Muscle of leg (tissue), 11 donors: ENCODE measurements around the gene E2F1. TPM values are rescaled to one million over a fixed set of nuclear protein-coding genes. Genes with fewer than 3 reads are reported as not detected.

Experiments used
- DNase-seq: peaks from one replicate; pipeline ENCODE4 v3.0.0; 2013
- H3K27ac ChIP-seq: one replicate; pipeline ENCODE4 v1.5.1; 2013; ENCODE audit warnings: mild to moderate bottlenecking, low read length, control low read depth
- H3K27me3 ChIP-seq: one replicate; pipeline ENCODE4 v1.6.1; 2013; ENCODE audit warnings: low read length; ENCODE audit not compliant: control insufficient read depth, insufficient read depth
- H3K36me3 ChIP-seq: one replicate; pipeline ENCODE4 v1.6.1; 2013; ENCODE audit warnings: low read length; ENCODE audit not compliant: control insufficient read depth, insufficient read depth
- H3K4me1 ChIP-seq: one replicate; pipeline ENCODE4 v1.6.1; 2013; ENCODE audit warnings: low read length; ENCODE audit not compliant: control insufficient read depth, insufficient read depth
- H3K4me3 ChIP-seq: one replicate; pipeline ENCODE4 v1.5.1; 2013; ENCODE audit warnings: low read length, control low read depth
- H3K9me3 ChIP-seq: replicated peaks from 2 replicates; pipeline ENCODE4 v1.6.1; 2013; ENCODE audit warnings: low read depth, low read length; ENCODE audit not compliant: control insufficient read depth
- WGBS: methylation state at CpG from one replicate; pipeline ENCODE4 v1.1.5; 2013; ENCODE audit warnings: missing lambda C conversion rate; ENCODE audit not compliant: insufficient coverage; 5-methylcytosine and 5-hydroxymethylcytosine counted together
- polyA plus RNA-seq, 8 donors: library from polyadenylated mRNA; unstranded; fragments of 120-200 nt; gene quantifications; one replicate each; pipeline versions ENCODE4 v1.2.1 to v1.2.3, GENCODE V29; 2013; ENCODE audit warnings: inconsistent platforms in 1 of 8, low replicate concordance in 1 of 8; ENCODE audit not compliant: insufficient read length in 8 of 8, insufficient read depth in 1 of 8
- total RNA-seq: library from RNA; stranded (reverse); fragments of 120-200 nt; gene quantifications from one replicate; pipeline ENCODE4 v1.2.4, GENCODE V29; 2013

Gene E2F1
- total and polyA plus RNA-seq, 9 donors, result 7.8 to 16.7 (median 12.8) TPM

DNA sequence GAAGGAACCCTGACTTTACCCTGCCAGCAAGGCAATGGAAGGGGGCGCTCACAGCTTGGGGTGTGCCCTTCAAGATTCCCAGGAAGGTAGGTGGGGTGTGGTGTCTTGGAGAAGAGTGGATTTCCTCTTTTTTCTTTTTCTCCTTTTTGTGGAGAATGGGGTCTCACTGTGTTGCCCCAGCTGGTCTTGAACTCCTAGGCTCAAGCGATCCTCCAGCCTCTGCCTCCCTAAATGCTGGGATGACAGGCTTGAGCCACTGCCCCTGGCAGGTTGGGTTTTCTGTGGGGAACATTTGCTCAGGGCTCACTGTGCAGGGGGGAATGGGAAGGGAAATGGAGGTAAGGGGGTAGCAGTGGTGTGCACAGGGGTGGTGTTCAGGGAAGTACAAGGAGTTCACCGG lies 41.6 kb upstream of the E2F1 start:
- Histone ChIP-seq H3K27ac (no peak overlapping the region), H3K4me1 (peaks cover 12% of the 10 kb centered on the region), H3K9me3 (no peaks in the 10 kb centered on the region), H3K27me3 (peaks cover 2% of the 10 kb centered on the region), H3K4me3 (no peak overlapping the region), H3K36me3 (no peaks in the 10 kb centered on the region)
- WGBS, result 92% methylated on average over 2 of the region's 3 CpGs
- no peak for DNase-seq

DNA sequence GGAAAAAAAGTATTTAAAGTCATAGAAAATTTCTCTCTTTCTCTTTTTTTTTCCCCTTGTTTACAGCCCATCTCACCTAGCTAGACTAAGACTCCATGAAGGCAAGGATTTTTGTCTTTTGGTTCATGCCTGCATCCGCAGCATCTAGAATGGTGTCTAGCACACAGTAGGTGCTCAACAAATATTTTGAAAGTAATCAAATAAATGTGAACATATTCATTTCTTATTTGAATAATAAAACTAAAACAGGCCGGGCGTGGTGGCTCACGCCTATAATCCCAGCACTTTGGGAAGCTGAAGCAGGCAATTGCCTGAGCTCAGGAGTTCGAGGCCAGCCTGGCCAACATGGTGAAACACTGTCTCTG lies 40.9 kb upstream of the E2F1 start:
- Histone ChIP-seq H3K9me3 (no peaks in the 10 kb centered on the region), H3K27ac (no peak overlapping the region), H3K4me1 (peaks cover 7% of the 10 kb centered on the region), H3K27me3 (peaks cover 2% of the 10 kb centered on the region), H3K4me3 (no peak overlapping the region), H3K36me3 (no peaks in the 10 kb centered on the region)
- no peak for DNase-seq
- 96% methylated on average over 4 of the region's 5 CpGs for WGBS

DNA sequence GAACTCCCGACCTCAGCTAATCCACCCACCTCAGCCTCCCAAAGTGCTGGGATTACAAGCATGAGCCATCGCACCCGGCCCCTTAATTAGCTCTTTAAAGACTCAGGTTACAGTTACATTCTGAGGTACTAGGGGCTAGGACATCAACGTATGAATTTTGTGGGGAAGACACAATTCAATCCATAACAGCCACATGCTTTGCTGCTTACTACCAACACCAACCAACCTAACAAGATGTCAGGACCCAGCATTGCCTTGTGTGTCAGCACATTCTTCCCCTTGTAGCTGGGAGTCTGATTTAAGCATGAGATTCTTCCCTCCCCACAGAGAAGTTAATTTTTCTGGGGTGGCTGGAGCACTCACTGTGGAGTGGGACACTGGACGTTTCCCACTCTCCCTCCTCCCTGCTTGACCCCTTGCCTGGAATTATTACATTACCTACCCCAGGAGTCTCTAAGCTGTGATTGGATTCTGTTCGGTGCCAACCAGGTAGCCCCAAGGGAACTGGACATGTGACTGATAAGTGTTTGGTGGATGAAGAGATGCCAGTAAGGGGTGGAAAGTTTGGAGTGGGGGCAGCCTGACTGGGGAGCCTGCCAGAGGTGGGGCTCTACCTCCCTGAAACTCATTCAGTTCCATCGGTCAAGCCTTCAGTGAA lies 39.6 kb upstream of the E2F1 start:
- no peaks in the 10 kb centered on the region for H3K4me1 ChIP-seq
- DNase-seq, result no peak
- H3K4me3 ChIP-seq, result no peak overlapping the region
- no CpG with 5 or more reads among the region's 7 CpGs for WGBS
- H3K36me3 ChIP-seq, result no peaks in the 10 kb centered on the region
- no peaks in the 10 kb centered on the region for H3K9me3 ChIP-seq
- H3K27me3 ChIP-seq, result peaks cover 2% of the 10 kb centered on the region
- no peak overlapping the region for H3K27ac ChIP-seq

DNA sequence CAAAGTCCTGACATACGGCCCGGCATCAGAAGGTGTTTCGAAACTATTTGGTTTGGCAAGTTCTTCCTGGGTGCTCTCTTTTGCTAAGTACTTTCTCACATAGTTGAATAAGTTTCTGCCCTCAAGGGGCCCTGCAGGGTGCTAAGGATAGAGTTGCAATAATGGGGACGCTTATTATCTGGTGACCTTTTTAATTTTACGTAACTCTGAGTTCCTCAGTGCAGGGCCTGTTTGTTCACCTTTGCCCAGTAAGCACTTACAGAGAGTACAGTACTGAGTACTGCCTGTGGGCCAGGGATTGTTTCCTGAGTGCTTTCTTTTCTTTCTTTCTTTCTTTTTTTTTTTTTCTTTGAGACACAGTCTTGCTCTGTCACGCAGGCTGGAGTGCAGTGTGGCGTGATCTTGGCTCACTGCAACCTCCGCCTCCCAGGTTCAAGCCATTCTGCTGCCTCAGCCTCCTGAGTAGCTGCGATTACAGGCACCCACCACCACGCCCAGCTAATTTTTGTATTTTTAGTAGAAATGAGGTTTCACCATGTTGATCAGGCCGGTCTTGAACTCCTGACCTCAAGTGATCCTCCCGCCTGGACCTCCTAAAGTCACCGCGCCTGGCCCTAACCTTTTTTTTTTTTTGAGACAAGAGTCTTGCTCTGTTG lies 38.4 kb upstream of the E2F1 start:
- H3K4me1 ChIP-seq, result peaks cover 6% of the 10 kb centered on the region
- H3K36me3 ChIP-seq, result no peaks in the 10 kb centered on the region
- no peak overlapping the region for H3K27ac ChIP-seq
- DNase-seq, result no peak
- no peaks in the 10 kb centered on the region for H3K9me3 ChIP-seq
- H3K27me3 ChIP-seq, result no peaks in the 10 kb centered on the region
- no peak overlapping the region for H3K4me3 ChIP-seq
- WGBS, result 50% methylated on average over 1 of the region's 14 CpGs

DNA sequence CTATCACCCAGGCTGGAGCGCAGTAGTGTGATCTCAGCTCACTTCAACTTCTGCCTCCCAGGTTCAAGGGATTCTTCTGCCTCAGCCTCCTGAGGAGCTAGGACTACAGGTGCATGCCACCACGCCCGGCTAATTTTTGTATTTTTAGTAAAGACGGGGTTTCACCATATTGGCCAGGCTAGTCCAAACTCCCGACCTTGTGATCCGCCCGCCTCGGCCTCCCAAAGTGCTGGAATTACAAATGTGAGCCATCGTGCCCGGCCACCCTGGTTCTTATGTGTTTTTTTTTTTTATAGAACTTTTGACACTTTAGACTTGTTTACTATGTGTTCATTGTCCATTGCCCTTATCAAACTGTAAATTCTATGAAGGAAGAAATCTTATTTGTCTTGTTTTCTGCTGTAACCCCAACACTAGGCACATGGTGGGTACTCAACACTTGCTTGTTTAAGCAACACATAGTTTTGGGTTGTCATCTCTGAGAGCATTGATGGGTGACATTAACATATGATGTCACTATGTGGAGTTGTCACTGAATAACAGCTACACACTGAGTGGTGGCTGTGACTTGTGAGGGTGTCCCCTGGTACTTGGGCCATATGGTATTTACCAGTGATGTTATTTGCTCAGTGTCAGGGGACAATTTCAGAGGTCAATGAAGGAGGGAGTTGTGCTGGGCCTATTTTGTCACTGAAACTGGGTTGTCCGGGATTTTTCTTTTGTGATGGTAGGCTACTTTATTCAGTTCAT lies 35.4 kb upstream of the E2F1 start:
- H3K27me3 ChIP-seq, result no peaks in the 10 kb centered on the region
- DNase-seq, result no peak
- H3K9me3 ChIP-seq, result no peaks in the 10 kb centered on the region
- H3K36me3 ChIP-seq, result no peaks in the 10 kb centered on the region
- no peak overlapping the region for H3K27ac ChIP-seq
- WGBS, result 100% methylated on average over 3 of the region's 11 CpGs
- no peak overlapping the region for H3K4me3 ChIP-seq
- peaks cover 11% of the 10 kb centered on the region for H3K4me1 ChIP-seq

DNA sequence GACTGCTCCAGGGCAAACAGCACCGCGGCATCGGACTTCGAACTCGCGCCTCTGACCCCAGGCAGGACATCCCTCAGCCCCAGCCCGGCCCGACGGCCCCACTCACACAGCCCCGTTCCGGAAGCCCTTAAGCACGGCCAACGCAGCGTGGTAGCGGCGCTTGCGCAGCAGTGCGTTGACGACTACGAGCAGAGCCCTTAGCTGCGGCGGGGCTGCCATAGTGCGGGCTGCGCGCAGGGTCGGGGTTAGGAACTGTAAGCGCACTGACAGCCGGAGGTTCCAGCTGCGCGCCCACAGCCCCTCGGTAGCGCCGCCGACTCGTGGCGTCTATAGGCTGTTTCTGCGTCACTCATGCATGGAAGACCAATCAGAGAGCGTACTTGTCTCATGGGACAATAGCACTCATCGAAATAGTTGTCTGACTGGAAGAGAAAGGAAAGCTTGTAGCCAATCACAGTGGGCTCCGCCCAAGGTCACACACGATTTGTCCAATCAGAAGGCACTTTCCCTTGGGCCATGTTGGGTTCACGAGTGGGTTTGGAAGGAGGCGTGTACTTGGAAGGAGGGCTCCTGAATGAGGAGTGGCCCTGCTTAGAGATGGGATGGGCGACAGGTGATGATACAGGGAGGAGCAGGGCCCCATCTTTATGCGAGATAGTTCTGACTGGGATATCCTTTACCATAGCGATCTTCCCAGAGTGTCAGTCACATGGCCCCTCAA lies 34.0 kb upstream of the E2F1 start, which contains the start of gene PXMP4:
TSS of gene PXMP4 (minus strand) at position 322 of the 721 bp plus-strand sequence. CDS start at position 219, 103 bp downstream.
- Histone ChIP-seq H3K9me3 (no peaks in the 10 kb centered on the region), H3K36me3 (no peaks in the 10 kb centered on the region), H3K27ac (peak within 1 kb of the TSS; percentile 29), H3K4me3 (peak within 1 kb of the TSS; percentile 83), H3K27me3 (no peaks in the 10 kb centered on the region), H3K4me1 (peaks cover 11% of the 10 kb centered on the region)
- peak; percentile 100 for DNase-seq
- WGBS, result under 1% methylated on average over 41 of the region's 46 CpGs

DNA sequence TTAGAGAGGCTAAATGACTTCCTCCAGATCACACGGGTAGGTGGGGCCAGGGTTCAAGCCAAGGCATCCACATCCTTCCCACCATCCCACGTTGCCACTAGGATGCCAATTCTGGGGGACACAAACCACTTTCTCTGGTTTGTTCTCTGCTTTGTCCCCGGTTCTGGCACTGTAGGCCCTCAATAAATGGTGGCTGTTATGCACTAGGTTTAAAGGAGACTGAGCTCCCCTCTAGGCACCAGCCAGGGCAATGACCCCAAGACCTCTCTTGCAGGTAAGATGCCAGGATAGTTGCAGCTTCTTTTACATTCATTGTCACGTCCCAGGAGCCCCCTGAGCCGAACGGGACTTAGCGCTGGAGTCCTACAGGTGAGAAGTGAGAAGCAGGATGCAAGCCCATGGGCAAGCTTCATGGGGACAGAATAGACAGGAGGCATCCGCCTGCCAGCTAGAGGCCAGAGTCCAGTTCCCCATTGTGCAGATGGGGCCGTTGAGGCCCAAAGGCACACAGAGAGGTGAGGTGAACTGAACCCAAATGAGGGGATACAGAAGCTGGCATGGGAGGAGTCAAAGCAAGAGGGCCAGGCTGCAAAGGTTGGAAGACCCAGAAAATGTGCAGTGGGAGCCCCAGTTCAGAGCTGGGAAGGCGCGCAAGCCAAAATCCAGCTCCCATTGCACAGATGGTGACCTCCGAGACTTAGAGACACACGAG lies 33.2 kb upstream of the E2F1 start:
- H3K4me3 ChIP-seq, result peak overlapping the region; percentile 83
- WGBS, result 55% methylated on average over 12 of the region's 13 CpGs
- no peaks in the 10 kb centered on the region for H3K9me3 ChIP-seq
- peaks cover 6% of the 10 kb centered on the region for H3K36me3 ChIP-seq
- no peaks in the 10 kb centered on the region for H3K27me3 ChIP-seq
- peak overlapping the region; percentile 29 for H3K27ac ChIP-seq
- peaks cover 11% of the 10 kb centered on the region for H3K4me1 ChIP-seq
- DNase-seq, result peak; percentile 22

DNA sequence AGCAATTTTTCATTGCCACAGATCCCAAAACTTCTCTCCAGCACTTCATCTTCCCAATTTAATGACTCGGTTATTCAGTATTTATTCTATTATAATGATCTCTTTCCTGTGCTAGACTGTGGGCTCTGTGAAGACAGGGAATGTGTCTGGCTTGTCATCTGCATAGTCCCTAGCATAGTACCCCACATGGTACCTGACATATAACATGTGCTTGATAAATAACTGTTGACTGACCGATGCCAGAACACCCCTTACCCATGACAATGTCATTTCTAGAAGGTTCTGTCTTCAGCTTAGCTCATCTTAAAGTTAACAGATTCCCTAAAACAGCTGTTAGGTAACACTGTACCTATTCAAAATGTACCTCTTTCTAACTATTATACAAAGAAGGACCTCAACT lies 30.3 kb upstream of the E2F1 start:
- Histone ChIP-seq H3K36me3 (peaks cover 24% of the 10 kb centered on the region), H3K27ac (no peak overlapping the region), H3K27me3 (no peaks in the 10 kb centered on the region), H3K9me3 (no peaks in the 10 kb centered on the region), H3K4me3 (no peak overlapping the region), H3K4me1 (peaks cover 11% of the 10 kb centered on the region)
- DNase-seq, result no peak
- WGBS, result no CpG with 5 or more reads among the region's 2 CpGs

DNA sequence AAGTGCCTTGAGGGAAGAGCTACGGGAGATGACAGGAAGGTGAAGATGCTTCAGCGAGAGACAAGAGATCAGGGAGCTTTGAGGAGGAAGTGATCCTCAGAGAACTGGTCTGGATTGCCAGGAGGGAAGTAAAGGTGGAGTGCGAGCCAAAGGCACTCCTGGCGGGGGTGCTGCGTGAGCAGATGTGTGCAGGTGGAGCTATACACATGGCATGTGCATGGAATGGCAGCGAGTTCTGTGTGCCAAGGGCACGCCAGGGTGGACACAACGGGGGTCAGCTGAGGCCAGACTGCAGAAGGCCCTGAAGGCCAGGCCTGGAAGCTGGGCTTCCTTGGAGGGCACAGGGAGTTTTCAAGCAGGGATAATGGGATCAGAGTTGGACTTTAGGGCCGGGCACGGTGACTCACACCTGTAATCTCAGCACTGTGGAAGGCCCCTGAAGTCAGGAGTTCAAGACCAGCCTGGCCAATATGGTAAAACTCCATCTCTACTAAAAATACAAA lies 27.7 kb upstream of the E2F1 start:
- Histone ChIP-seq H3K27me3 (no peaks in the 10 kb centered on the region), H3K4me1 (no peaks in the 10 kb centered on the region), H3K9me3 (no peaks in the 10 kb centered on the region), H3K4me3 (no peak overlapping the region), H3K36me3 (peaks cover 36% of the 10 kb centered on the region), H3K27ac (no peak overlapping the region)
- WGBS, result 90% methylated on average over 8 of the region's 10 CpGs
- no peak for DNase-seq
